Measurements from ENCODE around the gene TMC1. TPM values are rescaled to one million over a fixed set of nuclear protein-coding genes. Genes with fewer than 3 reads are reported as not detected.

The TMC1 gene
- total and polyA plus RNA-seq, 10 of the 15 experiments (the other 5 are each of a cell fraction or from before 2014, with no cell fraction given), result 0.06 to 0.94 (median 0.40) TPM; not detected in 1

DNA sequence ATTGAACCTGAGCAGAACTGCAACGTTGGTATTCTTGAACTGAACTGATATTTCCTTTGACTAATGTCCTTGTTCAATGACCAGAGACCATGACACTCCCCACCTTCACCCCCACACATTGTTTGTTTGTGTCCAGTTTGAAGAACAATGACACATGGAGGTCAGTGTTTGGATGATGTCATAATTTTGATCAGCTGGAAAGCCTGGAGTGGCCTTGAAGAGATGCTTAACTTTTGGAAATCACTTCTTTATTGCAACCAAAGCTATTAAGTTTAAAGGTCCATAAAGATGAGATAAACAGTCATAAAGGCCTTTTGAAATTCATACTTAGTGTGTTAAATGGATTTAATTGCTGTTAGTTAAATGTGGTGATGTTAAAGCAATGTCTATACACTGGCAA is 92.7 kb downstream of the TMC1 start (continued):
- TF ChIP-seq, protein P1, sequence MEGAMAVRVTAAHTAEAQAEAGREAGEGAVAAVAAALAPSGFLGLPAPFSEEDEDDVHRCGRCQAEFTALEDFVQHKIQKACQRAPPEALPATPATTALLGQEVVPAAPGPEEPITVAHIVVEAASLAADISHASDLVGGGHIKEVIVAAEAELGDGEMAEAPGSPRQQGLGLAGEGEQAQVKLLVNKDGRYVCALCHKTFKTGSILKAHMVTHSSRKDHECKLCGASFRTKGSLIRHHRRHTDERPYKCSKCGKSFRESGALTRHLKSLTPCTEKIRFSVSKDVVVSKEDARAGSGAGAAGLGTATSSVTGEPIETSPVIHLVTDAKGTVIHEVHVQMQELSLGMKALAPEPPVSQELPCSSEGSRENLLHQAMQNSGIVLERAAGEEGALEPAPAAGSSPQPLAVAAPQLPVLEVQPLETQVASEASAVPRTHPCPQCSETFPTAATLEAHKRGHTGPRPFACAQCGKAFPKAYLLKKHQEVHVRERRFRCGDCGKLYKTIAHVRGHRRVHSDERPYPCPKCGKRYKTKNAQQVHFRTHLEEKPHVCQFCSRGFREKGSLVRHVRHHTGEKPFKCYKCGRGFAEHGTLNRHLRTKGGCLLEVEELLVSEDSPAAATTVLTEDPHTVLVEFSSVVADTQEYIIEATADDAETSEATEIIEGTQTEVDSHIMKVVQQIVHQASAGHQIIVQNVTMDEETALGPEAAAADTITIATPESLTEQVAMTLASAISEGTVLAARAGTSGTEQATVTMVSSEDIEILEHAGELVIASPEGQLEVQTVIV (IDR thresholded peaks at IDR 0.05; ENCODE audit: borderline replicate concordance, partially characterized antibody), result no peak
- no peak for TF ChIP-seq BRCA1 (IDR thresholded peaks at IDR 0.05; ENCODE audit: low read depth, low read length)

DNA sequence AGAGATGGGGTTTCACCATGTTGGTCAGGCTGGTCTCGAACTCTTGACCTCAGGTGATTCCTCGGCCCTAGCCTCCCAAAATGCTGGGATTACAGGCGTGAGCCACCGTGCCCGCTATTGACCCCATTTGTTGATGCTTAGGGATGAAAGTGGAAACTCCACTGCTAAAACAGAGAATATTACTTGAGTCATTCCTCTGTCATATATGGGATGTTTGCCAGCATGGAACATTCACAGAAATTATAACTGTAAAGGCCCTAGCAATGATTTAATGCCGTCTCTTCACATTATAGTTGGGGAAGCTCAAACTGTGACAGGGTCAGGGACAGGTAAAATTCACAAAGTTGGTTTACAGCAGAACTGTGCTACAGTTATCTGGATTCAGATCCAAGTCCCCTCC is 94.5 kb downstream of the TMC1 start:
- Histone ChIP-seq H3K79me2 (ENCODE audit: control insufficient read depth, insufficient read depth, low read length) (no peaks in the 10 kb centered on the region), H4K20me1 (ENCODE audit: control insufficient read depth, insufficient read depth) (no peaks in the 10 kb centered on the region), H3K27ac (ENCODE audit: control insufficient read depth, insufficient read depth) (no peak overlapping the region), H3K36me3 (ENCODE audit: control insufficient read depth in 2 of 2, insufficient read depth in 2 of 2, low read length in 1 of 2) (no peaks in the 10 kb centered on the region), H3K9me3 (replicated peaks; ENCODE audit: control insufficient read depth, insufficient read depth, low read length) (no peaks in the 10 kb centered on the region), H3K4me1 (ENCODE audit: control insufficient read depth, insufficient read depth, low read length) (no peaks in the 10 kb centered on the region), H3K9ac (ENCODE audit: control insufficient read depth, insufficient read depth, low read length) (no peak overlapping the region), H3K4me3 (no peak overlapping the region), H3K27me3 (replicated peaks in 1 of 2; ENCODE audit: control insufficient read depth in 2 of 2, insufficient read depth in 2 of 2, low read length in 1 of 2) (no peaks in the 10 kb centered on the region; a peak in 1 of 4 replicates), H3K4me2 (ENCODE audit: control insufficient read depth, insufficient read depth) (no peak overlapping the region), H2AFZ (ENCODE audit: control insufficient read depth, low read depth, low read length) (no peak overlapping the region)
- intact Hi-C loops (cut with micrococcal nuclease; ENCODE audit: unreplicated experiment), result no loop called here
- ChIA-PET SMC1A (ENCODE audit: uncharacterized antibody, unreplicated experiment) (no interaction called here), RAD21 (ENCODE audit: unreplicated experiment) (no interaction called here), CTCF (interaction anchor here (1.9 kb wide), 1 partner anchor 335 kb away, joined by 5 read pairs; no protein-coding TSS in a partner anchor), POLR2A (no interaction called here)
- no TSS peak for BruUV-seq (replicated peaks)
- in situ Hi-C loops (cut with MboI), result no loop called here
- FAIRE-seq (no peak), DNase-seq (ENCODE audit: low read depth, low spot score) (no peak), ATAC-seq (no peak)
- 52% methylated on average over 6 of the region's 6 CpGs for WGBS (ENCODE audit: insufficient coverage, insufficient replicate concordance, low lambda C conversion rate, missing lambda C conversion rate)
- TF ChIP-seq BACH1 (IDR thresholded peaks at IDR 0.05; ENCODE audit: borderline replicate concordance), result no peak
- TF ChIP-seq NBN (IDR thresholded peaks at IDR 0.05), result no peak
- TF ChIP-seq STAT3 (IDR thresholded peaks at IDR 0.05; ENCODE audit: low read depth, low read length), result no peak
- TF ChIP-seq, protein P2, sequence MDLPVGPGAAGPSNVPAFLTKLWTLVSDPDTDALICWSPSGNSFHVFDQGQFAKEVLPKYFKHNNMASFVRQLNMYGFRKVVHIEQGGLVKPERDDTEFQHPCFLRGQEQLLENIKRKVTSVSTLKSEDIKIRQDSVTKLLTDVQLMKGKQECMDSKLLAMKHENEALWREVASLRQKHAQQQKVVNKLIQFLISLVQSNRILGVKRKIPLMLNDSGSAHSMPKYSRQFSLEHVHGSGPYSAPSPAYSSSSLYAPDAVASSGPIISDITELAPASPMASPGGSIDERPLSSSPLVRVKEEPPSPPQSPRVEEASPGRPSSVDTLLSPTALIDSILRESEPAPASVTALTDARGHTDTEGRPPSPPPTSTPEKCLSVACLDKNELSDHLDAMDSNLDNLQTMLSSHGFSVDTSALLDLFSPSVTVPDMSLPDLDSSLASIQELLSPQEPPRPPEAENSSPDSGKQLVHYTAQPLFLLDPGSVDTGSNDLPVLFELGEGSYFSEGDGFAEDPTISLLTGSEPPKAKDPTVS (IDR thresholded peaks at IDR 0.05; ENCODE audit: low read depth, low read length), result no peak
- TF ChIP-seq ZNF24 (IDR thresholded peaks at IDR 0.05), result no peak
- no peak for TF ChIP-seq TCF12 (IDR thresholded peaks at IDR 0.05; ENCODE audit: low read depth, low read length)
- TF ChIP-seq POLR2AphosphoS2 (IDR thresholded peaks at IDR 0.05; ENCODE audit: low read depth, low read length), result no peak
- TF ChIP-seq MTA3 (IDR thresholded peaks at IDR 0.05; ENCODE audit: borderline replicate concordance, low read length), result no peak
- TF ChIP-seq MYC (IDR thresholded peaks at IDR 0.05; ENCODE audit: insufficient read depth, insufficient read length, insufficient replicate concordance, low read length, severe bottlenecking), result no peak
- TF ChIP-seq CHD2 (IDR thresholded peaks at IDR 0.05; ENCODE audit: borderline replicate concordance, low read depth, low read length), result no peak
- no peak for TF ChIP-seq SMAD5 (IDR thresholded peaks at IDR 0.05; ENCODE audit: low read depth)

All from GM12878 (cell line).